CD4-positive, alpha-beta T cell treated with Interleukin-21 for 1 hour (primary cell): ENCODE results near the gene CDIPT.

ENCODE experiments used
- DNase-seq: peaks from one replicate; pipeline ENCODE4 v3.0.0-alpha.2; 2020

The CDIPT gene

DNA sequence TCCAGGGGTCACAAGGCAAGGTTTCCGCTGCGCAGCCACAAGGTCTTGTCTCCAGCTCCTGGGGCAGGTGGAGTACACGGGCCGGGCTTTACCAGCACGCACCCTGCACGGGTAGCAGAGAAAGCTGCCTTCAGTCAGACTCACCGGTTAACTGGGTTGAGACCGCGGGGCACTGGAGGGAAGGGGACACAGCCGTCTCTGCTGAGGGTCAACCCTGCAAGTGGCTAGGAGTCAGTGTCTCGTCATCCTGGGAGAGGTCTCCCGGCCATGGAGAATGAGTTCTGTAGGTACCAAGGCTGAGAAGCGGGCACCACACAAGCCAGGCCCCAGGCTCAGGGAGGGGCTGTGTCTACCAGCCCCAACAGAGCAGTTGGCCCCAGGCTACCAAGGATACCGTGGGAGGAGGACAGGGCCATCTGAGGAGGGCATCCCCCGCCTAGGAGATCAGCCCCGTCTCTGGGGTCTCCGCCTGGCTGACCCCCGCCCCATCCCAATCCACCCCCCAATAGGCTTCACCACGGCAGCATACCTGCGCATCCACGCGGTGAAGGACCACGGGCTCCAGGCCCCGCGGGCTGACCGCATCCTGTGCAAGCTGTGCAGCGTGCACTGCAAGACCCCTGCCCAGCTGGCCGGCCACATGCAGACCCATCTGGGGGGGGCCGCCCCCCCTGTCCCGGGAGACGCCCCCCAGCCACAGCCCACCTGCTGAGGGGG is 53.8 kb downstream of the CDIPT start:
- DNase-seq = no peak
